Sigmoid colon (tissue), 7 donors: Measurements from ENCODE around the gene BAD. TPM values are rescaled to one million over a fixed set of nuclear protein-coding genes. Genes with fewer than 3 reads are reported as not detected.

Experiments used
- DNase-seq: peaks from one replicate; pipeline ENCODE4 v3.0.0-alpha.2; 2019
- H3K27ac ChIP-seq, 4 donors: fragments of 200-600 bp; sonication (generic); one replicate each; pipeline ENCODE4 v1.5.1; 2016 to 2019; ENCODE audit warnings: mild to moderate bottlenecking in 1 of 4
- H3K27me3 ChIP-seq, 3 donors: fragments of 200-600 bp; sonication (generic); one replicate each; pipeline ENCODE4 v1.5.1; 2019; ENCODE audit warnings: mild to moderate bottlenecking in 1 of 3
- H3K36me3 ChIP-seq, 4 donors: fragments of 200-600 bp; sonication (generic); one replicate each; pipeline ENCODE4 v1.5.1; 2016 to 2019
- H3K4me1 ChIP-seq, 4 donors: fragments of 200-600 bp; sonication (generic); one replicate each; pipeline ENCODE4 v1.5.1; 2017 to 2019
- H3K4me3 ChIP-seq, 4 donors: fragments of 200-600 bp; sonication (generic); one replicate each; pipeline ENCODE4 v1.5.1; 2017 to 2019; ENCODE audit warnings: mild to moderate bottlenecking in 2 of 4, moderate library complexity in 1 of 4
- H3K9me3 ChIP-seq, 4 donors: fragments of 200-600 bp in 3 of 4; sonication (generic) in 3 of 4; one replicate each; pipeline versions ENCODE4 v1.5.1 to v1.6.1; 2013 to 2019
- CTCF ChIP-seq, 4 experiments: fragments of 450-650 bp in 3 of 4; fragments of 200-600 bp in 1 of 4; IDR thresholded peaks; one replicate each; pipeline ENCODE4 v1.5.1; 2016 to 2019; ENCODE audit warnings: antibody characterized with exemption in 4 of 4, mild to moderate bottlenecking in 3 of 4, moderate library complexity in 2 of 4
- EP300 ChIP-seq, 4 donors: sonication (generic); formaldehyde crosslinking; IDR thresholded peaks; one replicate each; pipeline ENCODE4 v1.6.1; 2017; ENCODE audit warnings: antibody characterized with exemption in 4 of 4
- POLR2A ChIP-seq, 2 donors: fragments of 450-650 bp; IDR thresholded peaks; one replicate each; pipeline ENCODE4 v1.6.1; 2016; ENCODE audit warnings: antibody characterized with exemption in 2 of 2, mild to moderate bottlenecking in 2 of 2, moderate library complexity in 2 of 2
- POLR2AphosphoS5 ChIP-seq, 4 donors: sonication (generic); formaldehyde crosslinking; IDR thresholded peaks; one replicate each; pipeline ENCODE4 v1.6.1; 2017; ENCODE audit warnings: antibody characterized with exemption in 4 of 4
- WGBS, 2 donors: extraction: QIAGEN DNeasy Blood & Tissue Kit; methylation state at CpG; one replicate each; pipeline ENCODE4 v1.1.7; 2013; 5-methylcytosine and 5-hydroxymethylcytosine counted together
- intact Hi-C: fragments of 100-400 bp; cut with DNase I; formaldehyde crosslinking; loops from one replicate; pipeline ENCODE4 v1.15.1; 2023
- polyA plus RNA-seq, 3 donors: library from polyadenylated mRNA; stranded (reverse); fragments of 200-250 nt; gene quantifications; one replicate each; pipeline ENCODE4 v1.2.3, GENCODE V29; 2013
- total RNA-seq, 4 donors: library from RNA; depleted of rRNA; stranded (reverse); fragments of >200 nt; gene quantifications; one replicate each; pipeline ENCODE4 v1.1.0, GENCODE V29; 2016
- donor health status: healthy with polysubstance abuse.
- donor health status: Bipolar disorder and iron deficiency.
- donor health status: healthy.

Gene BAD
- total and polyA plus RNA-seq, 7 donors, result 95.3 to 264 (median 127) TPM

- Histone ChIP-seq H3K36me3 (peaks cover 5 to 31% (median 18%) of the 10 kb centered on the region in 4 donors), H3K9me3 (no peaks in the 10 kb centered on the region), H3K4me1 (peaks cover 0 to 31% (median 28%) of the 10 kb centered on the region in 4 donors), H3K4me3 (no peak overlapping the region), H3K27ac (peak overlapping the region in 1 of 4 donors; percentile 97), H3K27me3 (no peaks in the 10 kb centered on the region)
- DNase-seq, result no peak
- intact Hi-C loops, result no loop called here
- no peak for TF ChIP-seq CTCF (IDR thresholded peaks at IDR 0.05)
- WGBS, 2 donors, result 82 to 90% methylated on average over 3 of the region's 3 CpGs
Observed at GRCh38 chr11:64283092-64283491, 1.4 kb downstream of the BAD start.

- Histone ChIP-seq H3K4me1 (peaks cover 0 to 31% (median 28%) of the 10 kb centered on the region in 4 donors), H3K4me3 (no peak overlapping the region), H3K36me3 (peaks cover 5 to 40% (median 18%) of the 10 kb centered on the region in 4 donors), H3K9me3 (no peaks in the 10 kb centered on the region), H3K27ac (no peak overlapping the region), H3K27me3 (no peaks in the 10 kb centered on the region)
- DNase-seq, result no peak
- intact Hi-C loops, result no loop called here
- no peak for TF ChIP-seq POLR2A (IDR thresholded peaks at IDR 0.05)
- 89 to 96% methylated on average over 22 of the region's 22 CpGs for WGBS, 2 donors
Observed at GRCh38 chr11:64281957-64282770, 2.3 kb downstream of the BAD start.

DNA sequence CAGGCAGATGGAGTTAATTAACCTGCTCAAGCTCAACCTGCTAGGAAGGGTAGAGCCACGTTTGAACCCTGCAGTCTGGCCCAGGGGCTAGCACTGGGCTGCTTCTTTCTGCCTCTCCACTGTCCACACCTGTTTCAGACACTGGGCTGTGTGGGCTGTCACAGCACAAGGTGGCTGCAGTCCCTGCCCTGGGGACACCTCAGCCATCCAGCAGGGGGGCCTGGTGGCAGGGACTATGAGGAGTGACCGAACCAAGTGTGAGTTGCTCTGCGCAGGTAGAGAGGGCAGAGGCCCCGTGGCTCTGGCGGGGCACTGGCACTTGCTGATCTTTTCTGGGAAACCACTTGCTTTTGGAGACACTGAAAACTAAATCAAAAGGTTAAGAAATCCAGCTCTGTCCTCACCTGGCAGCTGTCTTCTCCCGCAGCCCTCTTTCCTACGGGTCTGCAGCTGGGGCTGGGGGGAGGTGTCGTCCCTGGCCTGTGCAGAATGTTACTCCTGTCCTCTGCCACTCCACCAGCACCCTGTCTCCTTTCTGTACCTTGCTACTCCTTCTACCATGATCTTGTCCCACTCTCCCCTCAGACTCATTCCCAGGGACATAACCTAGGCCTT lies 5.8 kb downstream of the BAD start:
- no peak overlapping the region for H3K4me3 ChIP-seq
- peaks cover 5 to 61% (median 22%) of the 10 kb centered on the region in 4 donors for H3K36me3 ChIP-seq
- no peak overlapping the region for H3K27ac ChIP-seq
- no peaks in the 10 kb centered on the region for H3K27me3 ChIP-seq
- 88 to 94% methylated on average over 8 of the region's 8 CpGs for WGBS, 2 donors
- H3K4me1 ChIP-seq, result peaks cover 0 to 12% (median 10%) of the 10 kb centered on the region in 4 donors
- TF ChIP-seq EP300 (IDR thresholded peaks at IDR 0.05) (no peak), CTCF (IDR thresholded peaks at IDR 0.05) (no peak), POLR2A (IDR thresholded peaks at IDR 0.05) (no peak)
- intact Hi-C loops, result no loop called here
- H3K9me3 ChIP-seq, result no peaks in the 10 kb centered on the region
- DNase-seq, result no peak

GRCh38 chr11:64276653-64277431 lies 7.6 kb downstream of the BAD start:
- no peaks in the 10 kb centered on the region for H3K27me3 ChIP-seq

GRCh38 chr11:64275841-64276240 lies 8.6 kb downstream of the BAD start:
- H3K27ac ChIP-seq, result no peak overlapping the region
- intact Hi-C loops, result no loop called here
- TF ChIP-seq POLR2A (IDR thresholded peaks at IDR 0.05), result no peak
- no peak for TF ChIP-seq EP300 (IDR thresholded peaks at IDR 0.05)
- TF ChIP-seq CTCF (IDR thresholded peaks at IDR 0.05), result no peak
- no peak for TF ChIP-seq POLR2AphosphoS5 (IDR thresholded peaks at IDR 0.05)
- no peak for DNase-seq
- H3K27me3 ChIP-seq, result no peaks in the 10 kb centered on the region
- H3K36me3 ChIP-seq, result peaks cover 0 to 47% (median 10%) of the 10 kb centered on the region in 4 donors
- no peaks in the 10 kb centered on the region for H3K9me3 ChIP-seq
- 70 to 83% methylated on average over 2 of the region's 2 CpGs for WGBS, 2 donors
- H3K4me1 ChIP-seq, result peaks cover 0 to 12% (median 10%) of the 10 kb centered on the region in 4 donors
- no peak overlapping the region for H3K4me3 ChIP-seq

More at GRCh38 chr11:64276653-64277431, 7.6 kb downstream of the BAD start:
- WGBS, 2 donors, result 53 to 78% methylated on average over 17 of the region's 17 CpGs
- no peak for DNase-seq
- H3K27ac ChIP-seq, result no peak overlapping the region
- intact Hi-C loops, result no loop called here
- TF ChIP-seq POLR2AphosphoS5 (IDR thresholded peaks at IDR 0.05) (no peak), POLR2A (IDR thresholded peaks at IDR 0.05) (no peak)
- peaks cover 0 to 9% (median 7%) of the 10 kb centered on the region in 4 donors for H3K4me1 ChIP-seq
- peaks cover 1 to 57% (median 15%) of the 10 kb centered on the region in 4 donors for H3K36me3 ChIP-seq
- no peak overlapping the region for H3K4me3 ChIP-seq
- no peaks in the 10 kb centered on the region for H3K9me3 ChIP-seq
